HG02623 (cell line): ENCODE results near the gene RNF2.

Source experiments
- ATAC-seq: cut with Tn5 transposase; IDR thresholded peaks from one replicate; pipeline ENCODE4 v1.9.1; 2021; ENCODE audit warnings: moderate library complexity; ENCODE audit not compliant: unreplicated experiment

The RNF2 gene

DNA sequence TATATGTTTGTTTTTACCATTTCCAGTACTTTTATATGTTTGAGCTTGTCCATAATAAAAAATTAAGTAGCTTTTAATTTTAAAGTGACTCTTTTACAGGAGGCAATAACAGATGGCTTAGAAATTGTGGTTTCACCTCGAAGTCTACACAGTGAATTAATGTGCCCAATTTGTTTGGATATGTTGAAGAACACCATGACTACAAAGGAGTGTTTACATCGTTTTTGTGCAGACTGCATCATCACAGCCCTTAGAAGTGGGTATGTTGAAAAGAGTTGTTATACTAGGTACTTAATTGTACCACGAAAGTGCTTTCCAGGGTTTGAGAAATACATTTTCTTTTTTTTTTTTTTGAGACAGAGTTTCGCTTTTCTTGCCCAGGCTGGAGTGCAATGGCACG, 46.1 kb downstream of the RNF2 start:
- ATAC-seq, result no peak

DNA sequence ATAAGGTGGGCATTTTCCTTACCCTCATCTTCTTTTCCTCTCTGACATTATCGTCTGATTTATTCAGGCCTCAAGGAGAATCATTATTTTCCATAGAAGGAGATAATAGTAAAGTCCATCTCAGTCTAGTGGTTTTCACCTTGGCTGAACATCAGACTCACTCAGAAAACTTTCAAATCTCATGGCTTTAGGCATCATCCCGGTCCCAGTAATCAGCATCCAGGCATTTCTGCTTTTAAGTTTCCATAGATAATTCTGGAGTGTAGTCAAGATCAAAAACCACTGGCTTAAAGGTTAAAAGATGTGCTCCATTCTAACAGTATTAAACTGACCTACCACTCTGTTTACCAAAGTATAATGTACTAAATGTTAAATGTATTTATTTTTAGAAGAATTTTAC, 49.4 kb downstream of the RNF2 start:
- ATAC-seq, result no peak

DNA sequence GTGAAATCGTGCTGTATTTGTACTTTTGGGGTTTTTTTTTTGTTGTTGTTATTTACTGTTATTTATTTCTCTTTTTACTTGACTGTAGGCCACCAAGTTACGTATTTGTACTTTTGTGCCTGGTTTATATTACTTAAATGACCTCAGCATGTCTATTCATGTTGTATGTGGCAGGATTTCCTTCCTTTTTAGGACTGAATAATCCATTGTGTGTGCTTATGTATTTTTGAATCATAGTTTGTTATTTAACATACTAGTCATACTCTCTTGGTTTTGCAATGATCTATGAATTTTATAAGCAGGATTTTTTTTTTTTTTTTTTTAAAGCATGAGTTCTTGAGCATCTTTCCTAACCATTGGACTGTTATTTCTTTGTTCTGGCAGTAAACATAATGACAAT, 51.2 kb downstream of the RNF2 start:
- no peak for ATAC-seq

DNA sequence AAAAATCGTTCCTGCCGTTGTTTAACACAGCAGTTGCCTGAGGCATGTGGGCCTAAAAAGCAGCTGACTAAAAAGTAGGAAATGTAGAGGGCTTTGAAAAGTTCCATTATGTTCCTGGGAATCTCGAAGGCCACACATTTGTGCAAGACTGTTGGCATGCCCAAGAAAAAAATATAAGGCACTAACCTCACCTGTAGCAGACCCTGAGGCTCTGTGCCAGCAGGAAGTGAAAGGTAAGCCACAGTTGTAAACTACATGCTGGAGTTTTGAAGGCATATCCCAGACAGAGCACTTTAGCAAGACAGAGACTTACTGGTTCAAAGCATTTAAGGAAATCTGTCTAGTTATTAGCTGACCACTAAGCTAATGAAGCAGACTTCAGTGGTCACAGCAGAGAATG, 58.7 kb downstream of the RNF2 start:
- no peak for ATAC-seq

DNA sequence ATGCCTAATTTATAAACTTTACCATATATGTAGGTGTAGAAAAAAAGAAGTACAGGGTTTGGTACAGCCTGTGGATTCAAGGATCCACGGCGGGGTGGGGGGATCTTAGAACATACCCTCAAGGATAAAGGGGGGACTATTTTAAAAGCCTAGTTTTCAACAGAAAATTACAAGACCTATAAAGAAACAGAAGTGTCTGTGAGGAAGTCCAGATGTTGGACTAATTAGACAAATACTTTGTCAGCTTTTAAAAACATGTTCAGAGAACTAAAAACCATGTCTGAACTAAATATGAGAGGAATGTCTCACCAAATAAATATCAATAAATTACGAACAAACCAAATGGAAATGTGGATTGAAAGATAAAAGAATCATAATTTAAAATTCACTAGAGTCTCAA, 59.8 kb downstream of the RNF2 start:
- ATAC-seq, result no peak

DNA sequence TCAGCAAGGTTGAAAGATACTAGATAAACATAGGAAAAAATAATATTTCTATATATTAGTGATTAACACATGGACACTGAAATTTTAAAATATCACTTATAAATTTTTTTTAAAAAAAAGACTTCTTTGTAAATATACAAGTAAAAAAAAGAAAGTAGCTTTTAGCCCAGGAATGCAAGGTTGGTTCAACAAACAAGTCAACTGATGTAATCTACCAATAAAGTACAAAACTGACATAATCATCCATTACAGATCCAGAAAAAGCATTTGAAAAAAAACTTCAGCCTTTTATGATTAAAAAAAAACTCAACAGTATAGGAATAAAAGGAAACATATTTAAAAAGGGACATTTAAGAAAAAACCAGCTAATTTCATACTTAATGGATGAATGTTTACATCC, 63.0 kb downstream of the RNF2 start:
- no peak for ATAC-seq

DNA sequence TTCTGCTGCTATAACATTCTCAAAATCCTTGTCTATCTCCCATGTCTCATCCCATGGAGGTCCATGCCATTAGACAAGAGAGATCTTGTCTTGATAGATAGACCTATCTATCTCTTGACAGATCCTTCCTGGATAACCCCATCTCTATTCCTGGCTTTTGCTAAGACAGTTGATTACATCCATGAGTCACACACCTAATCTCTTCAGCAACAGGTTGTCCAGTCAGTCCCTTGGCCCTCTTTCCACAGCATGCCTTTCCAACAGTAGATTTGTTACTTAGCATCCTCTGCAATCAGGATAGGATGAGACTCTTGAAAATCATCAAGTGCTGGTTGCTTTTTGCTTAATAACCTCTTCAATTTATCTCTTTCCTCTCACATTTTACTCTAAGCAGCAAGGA, 64.8 kb downstream of the RNF2 start:
- ATAC-seq, result no peak

DNA sequence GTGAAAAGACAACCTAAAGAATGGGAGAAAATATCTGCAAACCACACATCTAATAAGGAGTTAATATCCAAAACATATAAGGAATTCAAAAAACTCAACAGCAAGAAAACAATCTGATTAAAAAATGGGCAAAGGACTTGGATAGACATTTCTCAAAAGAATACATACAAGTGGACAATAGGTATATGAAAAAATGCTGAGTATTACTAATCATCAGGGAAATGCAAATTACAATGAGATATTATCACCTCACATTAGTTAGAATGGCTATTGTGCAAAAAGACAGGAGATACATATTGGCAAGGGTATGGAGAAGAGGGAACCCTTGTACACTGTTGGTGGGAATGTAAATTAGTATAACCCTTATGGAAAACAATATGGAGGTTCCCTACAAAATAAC, 66.5 kb downstream of the RNF2 start:
- no peak for ATAC-seq

DNA sequence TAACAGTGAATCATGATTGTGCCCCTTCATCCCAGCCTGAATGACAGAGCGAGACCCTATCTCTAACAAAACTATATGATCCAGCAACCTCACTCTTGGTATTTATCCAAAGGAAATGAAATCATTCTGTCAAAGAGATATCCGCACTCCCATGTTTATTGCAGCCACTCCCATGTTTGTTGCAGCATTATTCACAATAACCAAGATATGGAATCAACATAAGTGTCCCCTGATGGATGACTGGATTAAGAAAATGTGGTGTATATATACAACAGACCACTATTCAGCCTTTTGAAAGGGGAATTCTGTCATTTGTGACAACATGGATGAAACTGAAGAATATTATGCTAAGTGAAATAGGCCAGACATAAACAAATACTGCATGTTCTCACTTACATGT, 67.0 kb downstream of the RNF2 start:
- ATAC-seq, result no peak

DNA sequence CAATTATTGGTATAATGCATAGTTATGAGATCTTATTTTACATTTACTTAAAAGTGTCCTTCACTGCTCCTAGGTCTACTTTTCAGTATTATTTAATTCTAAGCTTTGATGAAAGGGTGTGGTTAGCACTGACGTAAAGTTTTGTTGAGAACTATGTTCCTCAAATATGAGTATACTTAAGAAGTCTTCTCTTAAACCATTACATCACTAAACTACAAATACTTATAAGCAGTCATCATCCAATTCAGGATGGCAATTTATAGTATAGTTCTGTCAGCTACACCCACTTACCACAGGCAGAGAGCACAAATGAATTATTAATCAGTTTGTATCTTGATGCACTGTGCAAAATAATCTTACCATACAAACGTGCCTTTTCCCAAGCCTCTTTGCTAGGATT, 84.3 kb downstream of the RNF2 start:
- ATAC-seq, result no peak

DNA sequence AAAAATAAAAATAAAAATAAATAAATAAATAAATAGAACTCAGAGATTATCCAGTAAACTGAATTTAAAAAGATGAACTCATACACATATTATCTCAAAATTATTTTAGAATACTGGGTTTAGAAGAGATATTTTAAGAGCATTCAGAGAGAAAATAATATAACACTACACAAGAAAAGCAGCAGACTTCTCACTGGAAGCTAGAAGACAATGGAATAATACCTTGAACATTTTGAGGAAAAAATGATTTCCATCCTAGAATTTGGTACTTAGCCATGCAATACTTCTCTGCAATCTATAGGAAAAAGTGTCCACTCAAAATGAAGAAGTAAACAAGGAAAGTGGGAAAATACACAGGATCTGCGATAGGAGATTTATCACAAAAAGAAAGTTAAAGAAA, 87.2 kb downstream of the RNF2 start:
- no peak for ATAC-seq

DNA sequence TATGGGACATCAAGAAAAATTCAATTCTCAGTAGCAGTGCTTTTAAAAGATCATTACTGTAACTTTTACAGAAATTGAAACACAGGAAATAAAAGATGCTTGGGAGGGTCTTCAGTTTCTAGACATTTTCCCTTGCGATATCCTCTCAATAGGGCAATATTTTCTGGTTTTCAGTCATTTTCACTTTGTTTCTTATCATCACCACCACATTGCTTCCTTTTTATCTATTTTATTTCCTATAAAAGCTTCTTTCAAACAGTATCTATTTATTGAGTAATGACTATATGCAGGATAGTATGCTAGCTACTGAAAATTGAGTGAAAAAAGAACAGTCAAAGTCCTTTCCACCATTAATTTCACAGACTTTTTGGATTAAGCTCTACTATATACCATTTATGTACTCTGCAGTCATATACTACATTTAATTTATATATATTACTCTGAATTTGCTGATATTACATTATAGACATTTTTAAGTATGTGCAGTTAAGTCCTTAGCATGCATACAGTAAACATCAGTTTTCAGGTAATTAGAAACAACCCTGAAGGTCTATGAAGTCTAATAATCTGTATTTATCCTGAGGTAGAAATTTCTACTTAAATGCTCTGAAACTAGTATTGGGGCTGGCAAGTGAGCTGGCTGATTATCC, 92.7 kb downstream of the RNF2 start:
- ATAC-seq, result no peak

DNA sequence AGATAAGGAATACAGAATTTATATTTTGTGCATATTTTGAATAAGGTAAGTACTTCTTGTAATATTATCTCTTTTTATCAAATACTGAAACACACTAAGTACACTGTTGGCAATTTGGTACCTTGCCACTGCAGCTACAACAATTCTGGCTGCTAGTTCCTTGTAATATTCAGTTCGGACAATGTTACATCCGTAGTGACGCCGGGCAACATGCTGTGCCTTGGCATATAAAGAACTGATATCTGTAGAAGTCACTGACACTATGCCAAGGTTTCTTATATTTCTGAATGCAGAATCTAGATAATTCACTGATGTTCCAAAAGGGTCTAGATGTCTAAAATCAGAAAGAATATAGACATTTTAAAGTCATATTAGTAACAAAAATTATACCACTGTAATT, 93.9 kb downstream of the RNF2 start:
- no peak for ATAC-seq

DNA sequence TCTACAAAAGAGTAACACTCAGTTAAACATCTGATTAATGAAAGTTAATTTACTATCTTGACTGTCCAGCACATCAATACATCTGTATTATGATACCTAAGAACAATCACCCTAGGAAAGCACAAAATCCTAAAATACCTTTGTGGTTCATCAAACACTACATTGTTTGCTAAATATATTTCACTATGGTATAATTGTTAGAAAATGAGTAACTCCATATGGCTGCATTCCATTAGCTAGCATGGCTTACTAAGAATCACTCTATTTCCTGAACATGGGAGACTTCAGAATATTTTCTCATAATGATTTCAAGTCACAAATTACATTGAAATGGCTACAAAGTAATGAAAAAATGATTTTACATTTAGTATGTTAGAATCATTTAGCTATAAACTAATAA, 98.9 kb downstream of the RNF2 start:
- no peak for ATAC-seq

DNA sequence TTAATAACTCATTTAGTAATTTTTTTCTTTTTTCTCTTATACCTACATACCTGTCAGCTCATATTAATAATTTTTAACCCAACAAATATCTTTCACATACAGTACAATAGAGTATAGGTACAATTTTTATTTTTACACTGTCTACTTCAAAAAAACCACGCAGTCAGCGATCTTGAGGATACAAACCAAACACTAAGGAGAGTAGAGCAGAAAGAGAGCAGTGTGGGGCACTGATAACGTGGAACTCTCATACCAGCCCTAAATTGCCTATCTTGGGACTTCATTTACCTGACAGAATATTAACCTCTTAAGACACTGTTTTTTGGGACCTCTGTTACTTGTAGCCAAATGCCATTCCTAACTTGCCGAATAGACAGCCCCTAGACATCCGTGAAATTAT, 105.9 kb downstream of the RNF2 start:
- no peak for ATAC-seq
